Amygdala (tissue), 56 donors: ENCODE results near the gene TTLL11.

Experiments
- DNase-seq, 56 donors: peaks; one replicate each; lab custom pipeline; 2025; lab: John Stamatoyannopoulos, UW

Gene TTLL11

GRCh38 chr9:122112238-122112637 is 19.1 kb upstream of the TTLL11 start:
- DNase-seq: no peak

DNA sequence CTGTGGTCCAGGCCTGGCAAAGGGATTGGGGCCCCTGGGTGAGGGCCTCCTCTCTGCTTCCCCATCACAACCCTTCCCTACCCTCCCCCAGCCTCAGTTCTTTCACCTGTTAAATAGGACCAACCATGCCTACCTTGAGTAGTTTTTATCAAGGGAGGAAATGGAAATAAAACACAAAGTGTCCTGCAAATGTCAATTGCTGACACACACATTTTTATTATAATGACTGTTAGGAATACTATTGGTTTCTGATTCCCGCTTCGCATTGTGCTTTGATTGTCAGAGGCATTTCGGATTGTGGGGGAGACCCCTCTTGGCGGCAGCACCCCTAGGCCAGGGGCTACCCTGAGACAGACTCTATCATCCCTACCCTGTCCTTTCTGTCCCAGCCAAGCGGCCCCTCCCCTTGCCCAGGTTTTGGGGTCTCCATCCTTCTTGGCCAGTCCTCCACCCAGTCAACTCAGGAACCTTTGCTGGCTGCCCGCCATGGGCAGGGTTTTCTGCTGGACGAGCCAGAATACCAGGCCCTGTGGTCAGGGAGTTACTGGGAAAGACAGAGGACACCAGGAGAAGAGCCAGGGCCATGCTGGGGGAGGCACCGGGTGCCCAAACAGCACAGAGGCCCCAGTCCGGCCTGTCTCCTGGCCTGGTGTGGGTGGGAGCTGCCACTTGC is 18.4 kb upstream of the TTLL11 start:
- DNase-seq: no peak

DNA sequence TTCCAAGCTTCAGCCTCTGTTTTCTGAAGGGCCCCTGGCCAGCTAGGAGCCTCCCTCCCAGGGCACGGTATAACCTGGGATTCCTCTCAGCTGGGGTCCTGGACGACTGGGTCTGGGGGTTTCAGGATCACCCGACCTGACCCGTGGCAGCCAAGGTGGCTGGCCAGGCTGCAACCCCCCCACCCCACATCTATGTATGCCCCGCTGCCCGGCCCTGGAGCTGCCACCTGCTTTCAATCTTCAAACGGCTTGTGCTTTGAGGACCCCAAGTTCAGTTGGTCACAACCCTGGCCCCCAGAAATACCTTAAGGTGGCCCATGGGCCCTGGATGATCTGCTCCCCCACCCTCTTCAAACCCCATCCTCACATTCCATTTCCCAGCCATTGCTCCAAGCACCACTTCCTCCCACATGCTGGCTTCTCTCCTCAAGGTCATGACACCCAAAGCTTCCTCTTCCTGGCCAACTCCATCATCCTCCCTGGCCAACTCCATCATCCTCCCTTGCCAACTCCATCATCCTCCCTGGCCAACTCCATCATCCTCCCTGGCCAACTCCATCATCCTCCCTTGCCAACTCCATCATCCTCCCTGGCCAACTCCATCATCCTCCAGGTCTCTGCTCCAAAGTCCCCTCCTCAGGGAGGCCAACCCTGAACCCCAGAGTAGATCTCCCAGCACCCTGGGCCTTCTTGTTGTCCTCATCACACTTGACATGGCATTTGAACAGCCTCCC is 17.2 kb upstream of the TTLL11 start:
- no peak for DNase-seq

GRCh38 chr9:122109035-122109813 is 16.1 kb upstream of the TTLL11 start:
- DNase-seq: no peak

- DNase-seq: peak in 5 of 56 donors; percentile 25 to 50 (median 30)
These were observed 14.2 kb upstream of the TTLL11 start for GRCh38 chr9:122107291-122107805.

GRCh38 chr9:122106576-122106975 is 13.5 kb upstream of the TTLL11 start:
- DNase-seq: no peak

GRCh38 chr9:122103985-122104384 is 10.9 kb upstream of the TTLL11 start:
- DNase-seq: no peak

DNA sequence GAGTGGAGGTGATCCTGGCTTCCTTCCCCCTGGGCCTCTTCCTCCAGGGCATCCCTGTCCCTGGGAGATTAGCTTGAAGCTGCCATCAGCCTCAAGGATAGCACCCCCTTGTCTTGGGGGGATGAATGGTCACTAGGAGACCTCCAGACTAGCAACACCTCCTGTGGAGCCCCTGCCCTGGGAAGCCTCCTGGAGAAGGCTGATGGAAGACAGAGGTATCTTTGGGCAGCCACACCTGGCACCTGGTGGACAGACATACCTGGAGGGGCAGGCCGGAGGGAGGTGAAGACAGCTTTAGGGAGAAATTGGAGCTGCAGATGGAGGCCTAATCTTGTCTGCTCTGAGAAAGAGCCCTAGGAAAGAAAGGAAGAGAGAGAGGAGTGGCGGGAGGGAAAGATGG is 9.0 kb upstream of the TTLL11 start:
- DNase-seq: no peak

DNA sequence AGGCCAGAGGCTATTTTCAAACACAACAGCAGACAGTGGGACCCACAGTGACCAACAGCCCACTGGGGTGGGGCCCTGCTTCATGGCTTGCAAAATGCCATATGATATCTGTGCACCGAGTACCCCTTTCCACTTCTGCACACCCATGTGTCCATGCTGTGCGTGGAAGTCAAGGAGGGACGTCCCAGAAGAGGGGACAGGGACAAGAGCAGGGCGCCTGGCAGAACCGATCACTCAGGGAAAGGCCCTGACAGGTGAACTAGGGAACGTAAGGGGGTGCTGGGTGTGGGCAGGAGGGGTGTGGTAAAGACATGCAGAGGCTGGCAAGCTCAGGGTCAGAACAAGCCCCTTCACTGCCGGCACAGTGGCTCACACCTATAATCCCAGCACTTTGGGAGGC is 7.6 kb upstream of the TTLL11 start:
- DNase-seq: no peak

DNA sequence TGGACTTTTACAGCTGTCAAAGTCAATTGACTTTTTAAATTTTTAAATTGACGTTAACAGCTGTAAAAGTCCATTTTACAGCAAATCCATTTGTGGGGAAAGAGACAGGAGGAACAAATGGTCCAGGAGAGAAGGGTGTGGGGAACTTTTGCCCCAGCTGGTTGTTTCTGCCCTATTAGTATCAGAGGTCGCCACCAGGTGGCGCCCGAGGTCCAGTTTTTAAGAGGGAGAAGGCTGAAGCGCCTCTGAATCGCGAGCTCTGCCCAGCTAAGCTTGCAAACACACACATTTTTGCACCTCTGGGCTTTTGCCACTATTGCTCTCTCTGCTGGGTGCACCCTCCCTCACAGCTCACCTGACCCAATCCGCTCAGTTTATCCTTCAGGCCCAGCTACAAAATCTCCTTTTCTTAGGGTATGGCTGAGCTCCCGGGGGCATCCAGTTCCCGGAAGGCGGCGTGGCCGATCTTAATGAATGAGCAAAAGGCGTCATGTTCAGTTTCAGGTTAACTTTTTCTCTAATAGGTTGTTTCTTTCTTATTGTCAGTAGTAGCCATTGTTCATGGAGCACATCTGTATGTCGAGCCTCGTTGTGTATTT is 6.3 kb upstream of the TTLL11 start:
- DNase-seq: peak in 53 of 56 donors; percentile 20 to 89 (median 62)

DNA sequence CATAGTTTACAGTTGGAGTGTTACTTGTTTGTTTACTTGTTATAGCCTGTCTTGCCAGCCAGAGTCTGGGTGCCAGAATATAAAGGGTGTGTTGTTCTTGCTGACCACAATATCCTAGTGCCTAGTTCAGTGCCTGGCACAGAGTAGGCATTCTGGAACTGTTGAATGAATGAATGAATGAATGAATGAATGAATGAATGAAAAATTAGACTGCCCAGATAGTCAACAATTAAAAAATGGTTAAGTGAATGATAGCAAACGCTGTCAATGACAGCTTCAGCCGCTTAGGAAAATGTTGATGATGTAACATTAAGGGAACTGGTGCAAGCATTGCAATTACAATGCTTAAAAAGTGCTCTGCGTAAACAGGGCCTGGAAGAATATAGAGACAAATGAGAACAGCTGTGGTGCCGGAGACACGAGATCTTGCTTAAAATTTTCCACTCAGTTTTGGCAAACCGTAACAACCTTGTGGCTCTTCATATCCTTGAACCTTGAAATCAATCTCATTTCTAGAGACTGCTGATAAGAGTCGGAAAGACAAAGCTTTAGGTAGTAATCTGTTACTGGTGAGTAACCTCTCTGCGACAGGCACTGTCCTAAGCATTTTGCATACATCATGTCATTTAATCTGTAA is 4.7 kb upstream of the TTLL11 start:
- no peak for DNase-seq

GRCh38 chr9:122096620-122097415 is 3.7 kb upstream of the TTLL11 start:
- no peak for DNase-seq

DNA sequence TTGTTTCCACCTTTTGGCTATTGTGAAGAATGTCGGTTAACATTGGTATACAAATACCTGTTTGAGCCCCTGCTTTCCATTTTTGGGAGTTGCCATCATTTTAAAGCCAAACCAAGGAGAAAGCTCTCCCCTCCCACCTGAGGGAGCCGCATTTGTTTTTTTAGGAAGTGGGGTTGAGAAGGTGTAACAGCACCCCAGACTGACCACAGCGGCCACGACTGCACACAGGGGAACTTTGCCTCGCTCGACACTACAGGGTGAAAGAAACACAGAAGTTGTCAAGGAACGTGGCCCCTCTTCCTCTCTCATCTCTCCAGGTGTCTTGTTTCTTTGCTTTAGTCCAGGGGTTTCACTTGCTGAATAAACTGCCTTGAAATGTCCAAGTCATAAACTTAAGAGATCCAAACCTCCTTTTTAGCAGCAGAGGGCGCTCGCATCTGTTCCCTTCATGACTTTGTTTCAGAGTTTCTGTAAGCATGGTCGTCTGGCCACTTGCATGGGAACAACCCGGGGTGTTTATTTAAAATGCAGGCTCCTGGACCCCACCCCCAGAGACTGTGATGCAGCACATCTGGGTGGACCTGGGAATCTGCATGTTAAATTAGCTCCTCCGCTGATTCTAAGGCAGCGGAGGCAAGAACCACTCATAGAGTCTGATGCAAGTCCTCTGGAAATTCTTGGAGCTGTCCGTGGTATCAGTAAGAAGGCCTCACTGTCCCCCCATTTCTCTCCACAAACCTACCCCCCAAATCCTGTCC is 2.1 kb upstream of the TTLL11 start:
- peak in 17 of 56 donors; percentile 9 to 76 (median 23) for DNase-seq

DNA sequence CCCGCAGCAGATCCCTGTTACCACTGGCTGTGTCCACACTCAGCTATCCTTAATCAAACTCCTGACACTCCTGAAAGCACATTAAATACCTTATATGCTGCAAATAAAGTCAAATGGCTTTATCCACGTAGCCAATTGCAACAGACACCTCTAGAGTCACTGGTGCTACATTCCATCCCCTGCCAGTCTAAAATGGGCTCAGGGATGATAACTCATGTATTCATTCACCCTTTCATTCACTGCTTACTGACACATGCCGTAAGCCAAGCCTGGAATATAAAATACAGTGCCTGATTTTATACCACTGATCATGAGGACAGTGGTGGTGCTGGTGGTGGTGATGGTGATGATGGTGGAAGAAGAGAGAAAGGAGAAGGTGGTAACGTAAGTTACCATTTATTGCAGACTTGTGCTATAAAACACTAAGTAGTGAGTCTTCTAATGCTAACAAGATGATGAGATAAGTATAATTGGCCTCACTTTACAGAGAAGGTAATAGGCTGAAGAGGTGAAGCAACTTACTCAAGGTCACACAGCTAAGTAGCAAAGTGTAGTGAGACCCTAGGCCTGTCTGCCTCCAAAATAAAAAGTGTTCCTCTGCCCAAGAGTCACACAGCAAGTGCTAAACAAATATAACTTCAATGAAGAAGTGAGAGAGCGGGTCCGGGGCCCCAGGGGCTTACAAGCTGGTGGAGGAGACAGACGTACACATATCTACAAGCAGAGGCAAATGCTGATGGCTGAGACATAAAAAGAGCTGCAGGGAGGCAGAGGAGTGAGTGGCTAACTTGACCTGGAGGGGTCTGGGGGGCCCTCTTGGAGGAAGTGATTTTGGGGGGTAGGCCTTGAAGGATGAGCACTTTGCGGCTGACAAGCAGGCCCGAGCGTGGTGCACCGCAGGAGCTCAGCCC is 1.2 kb downstream of the TTLL11 start:
- no peak for DNase-seq

DNA sequence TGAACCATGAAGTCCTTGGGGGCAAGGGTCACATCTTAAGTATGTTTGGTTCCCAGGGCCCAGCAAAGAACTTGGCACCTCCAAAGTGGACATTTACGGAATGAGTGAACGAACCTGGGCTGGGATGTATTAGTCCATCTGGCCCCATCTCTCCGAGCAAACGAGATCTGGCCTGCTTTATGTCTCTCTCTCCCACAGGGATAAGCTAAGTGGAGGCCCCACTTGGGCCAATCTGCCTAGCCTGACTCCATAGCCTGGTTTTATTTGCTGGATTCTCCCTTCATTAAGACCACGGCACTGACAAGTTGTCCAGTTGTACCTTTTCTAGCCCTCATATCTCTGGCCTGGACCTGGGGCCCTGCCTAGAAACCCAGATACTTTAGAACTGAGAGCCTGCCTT is 2.1 kb downstream of the TTLL11 start:
- no peak for DNase-seq

GRCh38 chr9:122090287-122090883 is 2.7 kb downstream of the TTLL11 start:
- no peak for DNase-seq
